ENCODE data around the gene ANAPC16.
"Not testable (repeated sequence)": the region's sequence is repeated elsewhere in the genome, so short reads cannot be mapped to it uniquely, and the experiment has no call there.

DNA sequence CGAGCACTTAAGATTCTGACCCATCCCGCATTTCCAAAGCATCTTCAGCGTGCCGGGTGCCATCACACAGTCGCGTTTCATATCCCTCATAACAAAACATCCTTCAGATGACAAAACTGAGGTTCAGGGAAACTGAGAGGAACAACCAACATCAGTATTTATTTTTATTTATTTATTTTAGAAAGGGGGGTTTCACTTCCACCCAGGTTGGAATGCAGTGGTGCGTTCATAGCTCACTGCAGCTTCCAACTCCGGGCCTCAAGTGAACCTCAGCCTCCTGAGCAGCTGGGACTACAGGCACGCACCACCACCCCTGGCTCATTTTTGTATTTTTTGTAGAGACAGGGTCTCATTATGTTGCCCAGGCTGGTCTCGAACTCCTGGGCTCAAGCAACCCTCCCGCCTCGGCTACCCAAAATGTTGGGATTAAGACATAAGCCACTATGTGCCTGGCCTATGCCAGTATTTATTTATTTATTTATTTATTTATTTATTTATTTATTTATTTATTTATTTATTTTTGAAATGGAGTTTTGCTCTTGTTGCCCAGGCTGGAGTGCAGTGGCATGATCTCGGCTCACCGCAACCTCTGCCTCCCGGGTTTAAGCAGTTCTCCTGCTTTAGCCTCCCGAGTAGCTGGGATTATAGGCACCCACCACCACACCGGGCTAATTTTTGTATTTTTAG lies 33.5 kb downstream of the ANAPC16 start:
- TF ChIP-seq CTCF (IDR thresholded peaks at IDR 0.05; ENCODE audit: insufficient read depth, low read length, poor library complexity, severe bottlenecking); EZH2phosphoT487 (conservative IDR thresholded peaks at IDR 0.05; ENCODE audit: low read length): not testable (repeated sequence)

All from SU-DHL-6 (cell line).